Fibroblast of the aortic adventitia (primary cell): Measurements from ENCODE around the gene KCNQ4. TPM values are rescaled to one million over a fixed set of nuclear protein-coding genes. Genes with fewer than 3 reads are reported as not detected.

Experiments used
- DNase-seq: peaks from one replicate; pipeline ENCODE4 v3.0.0-alpha.2; 2010; ENCODE audit warnings: low read depth
- H3K4me3 ChIP-seq: 2 replicates; pipeline ENCODE4 v1.5.1; 2011; ENCODE audit warnings: low read depth, mild to moderate bottlenecking, control low read depth, low read length, moderate library complexity
- CTCF ChIP-seq: IDR thresholded peaks from 2 replicates; pipeline ENCODE4 v1.5.1; 2011; ENCODE audit warnings: mild to moderate bottlenecking, low read length, control low read depth, inconsistent platforms; ENCODE audit not compliant: insufficient read depth
- total RNA-seq: library from RNA; depleted of rRNA; stranded (reverse); fragments of >200 nt; gene quantifications from 2 replicates; pipeline ENCODE4 v1.2.3, GENCODE V29; 2012; ENCODE audit warnings: low replicate concordance

KCNQ4 gene
- total RNA-seq, 1 donor, result not detected

GRCh38 chr1:40777224-40777970 is 6.2 kb upstream of the KCNQ4 start:
- no peak for DNase-seq
- no peak overlapping the region for H3K4me3 ChIP-seq
- TF ChIP-seq CTCF, result no peak

- no peak for TF ChIP-seq CTCF
- H3K4me3 ChIP-seq, result no peak overlapping the region
- no peak for DNase-seq
Observed at GRCh38 chr1:40780678-40781607, 2.6 kb upstream of the KCNQ4 start.

- TF ChIP-seq CTCF, result no peak
- no peak overlapping the region for H3K4me3 ChIP-seq
- no peak for DNase-seq
Observed at GRCh38 chr1:40781608-40781971, 2.0 kb upstream of the KCNQ4 start.

- no peak overlapping the region for H3K4me3 ChIP-seq
- DNase-seq, result no peak
- no peak for TF ChIP-seq CTCF
Observed at GRCh38 chr1:40782371-40782956, 1.1 kb upstream of the KCNQ4 start.

GRCh38 chr1:40784141-40784770 is 669 bp downstream of the KCNQ4 start:
- no peak overlapping the region for H3K4me3 ChIP-seq
- DNase-seq, result no peak
- TF ChIP-seq CTCF, result no peak

- no peak for TF ChIP-seq CTCF
- H3K4me3 ChIP-seq, result no peak overlapping the region
Observed at GRCh38 chr1:40784771-40785151, 1.2 kb downstream of the KCNQ4 start.

More at GRCh38 chr1:40784771-40785151, 1.2 kb downstream of the KCNQ4 start:
- DNase-seq, result no peak
